Measurements from ENCODE around the gene TBC1D4. TPM values are rescaled to one million over a fixed set of nuclear protein-coding genes. Genes with fewer than 3 reads are reported as not detected.

The TBC1D4 gene
- total and polyA plus RNA-seq, 9 of the 15 experiments (the other 6 are each of a cell fraction or from before 2014, with no cell fraction given): 2.8 to 12.3 (median 7.0) TPM

DNA sequence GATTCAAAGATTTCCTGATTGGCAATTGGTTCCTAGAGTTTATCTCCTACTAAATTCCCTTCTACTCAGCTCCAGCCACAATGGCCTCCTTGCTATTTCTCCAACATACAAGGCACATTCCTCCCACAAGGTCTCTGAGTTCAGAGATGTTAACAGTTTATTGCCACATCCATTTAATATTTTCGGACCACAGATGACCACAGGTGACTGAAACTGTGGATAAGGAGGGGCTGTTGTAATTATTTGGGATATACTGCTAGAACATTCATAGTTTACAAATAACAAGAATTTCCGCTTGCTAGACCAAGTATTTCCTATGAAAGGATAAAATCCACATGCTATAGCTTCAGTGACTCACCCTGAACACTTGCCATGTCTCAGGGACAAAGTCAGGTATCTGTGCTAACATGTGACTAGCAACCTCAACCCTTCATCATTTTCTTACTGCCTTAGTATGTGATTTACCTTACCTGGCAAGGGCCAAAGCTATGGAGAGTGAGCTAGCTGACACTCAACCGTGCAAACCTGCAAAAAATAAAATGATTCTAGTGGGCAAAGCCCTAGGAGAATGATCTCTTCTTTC, 117.7 kb downstream of the TBC1D4 start (continued):
- TF ChIP-seq, protein P1, sequence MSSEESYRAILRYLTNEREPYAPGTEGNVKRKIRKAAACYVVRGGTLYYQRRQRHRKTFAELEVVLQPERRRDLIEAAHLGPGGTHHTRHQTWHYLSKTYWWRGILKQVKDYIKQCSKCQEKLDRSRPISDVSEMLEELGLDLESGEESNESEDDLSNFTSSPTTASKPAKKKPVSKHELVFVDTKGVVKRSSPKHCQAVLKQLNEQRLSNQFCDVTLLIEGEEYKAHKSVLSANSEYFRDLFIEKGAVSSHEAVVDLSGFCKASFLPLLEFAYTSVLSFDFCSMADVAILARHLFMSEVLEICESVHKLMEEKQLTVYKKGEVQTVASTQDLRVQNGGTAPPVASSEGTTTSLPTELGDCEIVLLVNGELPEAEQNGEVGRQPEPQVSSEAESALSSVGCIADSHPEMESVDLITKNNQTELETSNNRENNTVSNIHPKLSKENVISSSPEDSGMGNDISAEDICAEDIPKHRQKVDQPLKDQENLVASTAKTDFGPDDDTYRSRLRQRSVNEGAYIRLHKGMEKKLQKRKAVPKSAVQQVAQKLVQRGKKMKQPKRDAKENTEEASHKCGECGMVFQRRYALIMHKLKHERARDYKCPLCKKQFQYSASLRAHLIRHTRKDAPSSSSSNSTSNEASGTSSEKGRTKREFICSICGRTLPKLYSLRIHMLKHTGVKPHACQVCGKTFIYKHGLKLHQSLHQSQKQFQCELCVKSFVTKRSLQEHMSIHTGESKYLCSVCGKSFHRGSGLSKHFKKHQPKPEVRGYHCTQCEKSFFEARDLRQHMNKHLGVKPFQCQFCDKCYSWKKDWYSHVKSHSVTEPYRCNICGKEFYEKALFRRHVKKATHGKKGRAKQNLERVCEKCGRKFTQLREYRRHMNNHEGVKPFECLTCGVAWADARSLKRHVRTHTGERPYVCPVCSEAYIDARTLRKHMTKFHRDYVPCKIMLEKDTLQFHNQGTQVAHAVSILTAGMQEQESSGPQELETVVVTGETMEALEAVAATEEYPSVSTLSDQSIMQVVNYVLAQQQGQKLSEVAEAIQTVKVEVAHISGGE (CRISPR knock-in tag; IDR thresholded peaks at IDR 0.05): no peak
- no peak for TF ChIP-seq DMBX1 (CRISPR knock-in tag; IDR thresholded peaks at IDR 0.05; ENCODE audit: borderline replicate concordance)
- no peak for TF ChIP-seq CBX5 (IDR thresholded peaks at IDR 0.05; ENCODE audit: borderline replicate concordance, low read depth)
- TF ChIP-seq, protein P2, sequence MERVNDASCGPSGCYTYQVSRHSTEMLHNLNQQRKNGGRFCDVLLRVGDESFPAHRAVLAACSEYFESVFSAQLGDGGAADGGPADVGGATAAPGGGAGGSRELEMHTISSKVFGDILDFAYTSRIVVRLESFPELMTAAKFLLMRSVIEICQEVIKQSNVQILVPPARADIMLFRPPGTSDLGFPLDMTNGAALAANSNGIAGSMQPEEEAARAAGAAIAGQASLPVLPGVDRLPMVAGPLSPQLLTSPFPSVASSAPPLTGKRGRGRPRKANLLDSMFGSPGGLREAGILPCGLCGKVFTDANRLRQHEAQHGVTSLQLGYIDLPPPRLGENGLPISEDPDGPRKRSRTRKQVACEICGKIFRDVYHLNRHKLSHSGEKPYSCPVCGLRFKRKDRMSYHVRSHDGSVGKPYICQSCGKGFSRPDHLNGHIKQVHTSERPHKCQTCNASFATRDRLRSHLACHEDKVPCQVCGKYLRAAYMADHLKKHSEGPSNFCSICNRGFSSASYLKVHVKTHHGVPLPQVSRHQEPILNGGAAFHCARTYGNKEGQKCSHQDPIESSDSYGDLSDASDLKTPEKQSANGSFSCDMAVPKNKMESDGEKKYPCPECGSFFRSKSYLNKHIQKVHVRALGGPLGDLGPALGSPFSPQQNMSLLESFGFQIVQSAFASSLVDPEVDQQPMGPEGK (CRISPR knock-in tag; IDR thresholded peaks at IDR 0.05; ENCODE audit: borderline replicate concordance): no peak
- TF ChIP-seq SMAD2 (IDR thresholded peaks at IDR 0.05; ENCODE audit: low read depth, low read length): no peak
- no peak for TF ChIP-seq TEAD2 (tag; IDR thresholded peaks at IDR 0.05)
- no peak for TF ChIP-seq NCOA4 (IDR thresholded peaks at IDR 0.05; ENCODE audit: partially characterized antibody)
- TF ChIP-seq, protein P3, sequence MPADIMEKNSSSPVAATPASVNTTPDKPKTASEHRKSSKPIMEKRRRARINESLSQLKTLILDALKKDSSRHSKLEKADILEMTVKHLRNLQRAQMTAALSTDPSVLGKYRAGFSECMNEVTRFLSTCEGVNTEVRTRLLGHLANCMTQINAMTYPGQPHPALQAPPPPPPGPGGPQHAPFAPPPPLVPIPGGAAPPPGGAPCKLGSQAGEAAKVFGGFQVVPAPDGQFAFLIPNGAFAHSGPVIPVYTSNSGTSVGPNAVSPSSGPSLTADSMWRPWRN (IDR thresholded peaks at IDR 0.05; ENCODE audit: low read depth): no peak
- TF ChIP-seq ZNF232 (CRISPR knock-in tag; IDR thresholded peaks at IDR 0.05): no peak
- TF ChIP-seq HDGF (IDR thresholded peaks at IDR 0.05): no peak
- no peak for TF ChIP-seq NFXL1 (CRISPR knock-in tag; IDR thresholded peaks at IDR 0.05)
- no peak for TF ChIP-seq ZNF274 (IDR thresholded peaks at IDR 0.05; ENCODE audit: borderline replicate concordance, low read depth, low read length)
- no peak for TF ChIP-seq ARNT (IDR thresholded peaks at IDR 0.05)
- no peak for TF ChIP-seq PRMT5 (CRISPR knock-in tag; IDR thresholded peaks at IDR 0.05)
- no peak for TF ChIP-seq FOXJ2 (tag; IDR thresholded peaks at IDR 0.05)
- TF ChIP-seq ZNF707 (CRISPR knock-in tag; conservative IDR thresholded peaks at IDR 0.05): no peak
- no peak for TF ChIP-seq ZNF717 (CRISPR knock-in tag; IDR thresholded peaks at IDR 0.05)

Data from K562 (cell line).